RWPE1 (cell line): ENCODE measurements around the gene TIAM2.

Experiments used
- CTCF ChIA-PET: fragments of 350-600 bp; sonication (Branson Sonifier 250); formaldehyde crosslinking; extraction: SDS; loops from one replicate; lab custom pipeline; 2021; lab: Yijun Ruan, JAX
- POLR2A ChIA-PET: fragments of 400-600 bp; formaldehyde crosslinking; extraction: SDS; loops from one replicate; lab custom pipeline; 2020; ENCODE audit warnings: antibody characterized with exemption; ENCODE audit not compliant: low non-redundant PET; lab: Yijun Ruan, JAX
- DNase-seq: peaks from one replicate; pipeline ENCODE4 v3.0.0; 2012; ENCODE audit warnings: low spot score
- H3K27ac ChIP-seq: fragments of 450-650 bp; 2 replicates; pipeline ENCODE4 v1.5.1; 2017
- TF ChIP-seq, protein P1 (sequence below): fragments of 450-650 bp; conservative IDR thresholded peaks from 2 replicates; pipeline ENCODE4 v1.5.1; 2017; ENCODE audit warnings: low read depth, mild to moderate bottlenecking

The TIAM2 gene

DNA sequence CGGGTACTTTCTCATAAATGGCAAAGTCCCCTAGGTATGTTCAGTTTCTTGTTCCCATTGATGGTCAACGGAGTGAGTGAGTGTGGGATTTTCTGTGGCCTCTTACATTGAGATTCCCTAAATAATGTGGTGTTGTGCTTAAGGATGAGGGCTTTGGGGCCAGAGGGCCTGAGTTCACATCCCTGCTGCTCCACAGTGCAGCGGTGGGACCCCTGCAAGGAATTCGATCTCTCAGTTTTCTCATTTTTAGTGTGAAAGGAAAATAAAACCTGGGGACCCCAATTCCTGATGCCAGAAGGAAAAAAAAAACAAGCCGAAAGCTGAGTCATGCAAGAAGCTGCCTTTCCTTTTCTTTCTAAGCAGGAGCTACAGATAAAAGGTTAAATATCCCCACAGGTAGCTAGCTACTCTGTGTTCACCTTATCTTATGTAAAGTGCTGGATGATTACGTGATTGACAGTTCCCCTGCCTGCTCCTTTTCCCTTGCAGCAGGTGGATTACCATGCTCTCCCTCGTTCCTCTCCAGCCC, 148.5 kb downstream of the TIAM2 start:
- TF ChIP-seq, protein P1, sequence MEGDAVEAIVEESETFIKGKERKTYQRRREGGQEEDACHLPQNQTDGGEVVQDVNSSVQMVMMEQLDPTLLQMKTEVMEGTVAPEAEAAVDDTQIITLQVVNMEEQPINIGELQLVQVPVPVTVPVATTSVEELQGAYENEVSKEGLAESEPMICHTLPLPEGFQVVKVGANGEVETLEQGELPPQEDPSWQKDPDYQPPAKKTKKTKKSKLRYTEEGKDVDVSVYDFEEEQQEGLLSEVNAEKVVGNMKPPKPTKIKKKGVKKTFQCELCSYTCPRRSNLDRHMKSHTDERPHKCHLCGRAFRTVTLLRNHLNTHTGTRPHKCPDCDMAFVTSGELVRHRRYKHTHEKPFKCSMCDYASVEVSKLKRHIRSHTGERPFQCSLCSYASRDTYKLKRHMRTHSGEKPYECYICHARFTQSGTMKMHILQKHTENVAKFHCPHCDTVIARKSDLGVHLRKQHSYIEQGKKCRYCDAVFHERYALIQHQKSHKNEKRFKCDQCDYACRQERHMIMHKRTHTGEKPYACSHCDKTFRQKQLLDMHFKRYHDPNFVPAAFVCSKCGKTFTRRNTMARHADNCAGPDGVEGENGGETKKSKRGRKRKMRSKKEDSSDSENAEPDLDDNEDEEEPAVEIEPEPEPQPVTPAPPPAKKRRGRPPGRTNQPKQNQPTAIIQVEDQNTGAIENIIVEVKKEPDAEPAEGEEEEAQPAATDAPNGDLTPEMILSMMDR = no peak
- CTCF ChIA-PET = no interaction called here
- POLR2A ChIA-PET = no interaction called here
- no peak for DNase-seq
- H3K27ac ChIP-seq = no peak overlapping the region

DNA sequence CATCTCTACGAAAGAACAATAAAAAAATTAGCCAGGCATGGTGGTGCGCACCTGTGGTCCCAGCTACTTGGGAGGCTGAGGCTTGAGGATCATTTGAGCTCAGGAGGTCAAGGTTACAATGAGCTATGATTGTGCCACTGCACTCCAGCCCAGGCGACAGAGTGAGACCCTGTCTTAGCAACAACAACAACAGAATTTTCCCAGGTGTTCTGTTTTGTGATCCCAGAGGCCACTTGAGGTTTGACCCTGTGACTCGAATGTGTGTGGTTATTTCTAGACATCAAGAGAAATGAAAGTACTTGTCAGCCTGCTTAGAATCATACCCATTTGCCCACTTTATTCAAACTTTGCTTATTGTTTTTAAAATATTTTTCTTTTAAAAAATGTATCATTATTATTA, 151.1 kb downstream of the TIAM2 start:
- ChIA-PET CTCF (interaction anchor here (0.7 kb wide), 1 partner anchor 143 kb away, joined by 3 read pairs; no protein-coding TSS in a partner anchor), POLR2A (no interaction called here)
- no peak overlapping the region for H3K27ac ChIP-seq
- TF ChIP-seq, protein P1 = no peak
- DNase-seq = no peak

DNA sequence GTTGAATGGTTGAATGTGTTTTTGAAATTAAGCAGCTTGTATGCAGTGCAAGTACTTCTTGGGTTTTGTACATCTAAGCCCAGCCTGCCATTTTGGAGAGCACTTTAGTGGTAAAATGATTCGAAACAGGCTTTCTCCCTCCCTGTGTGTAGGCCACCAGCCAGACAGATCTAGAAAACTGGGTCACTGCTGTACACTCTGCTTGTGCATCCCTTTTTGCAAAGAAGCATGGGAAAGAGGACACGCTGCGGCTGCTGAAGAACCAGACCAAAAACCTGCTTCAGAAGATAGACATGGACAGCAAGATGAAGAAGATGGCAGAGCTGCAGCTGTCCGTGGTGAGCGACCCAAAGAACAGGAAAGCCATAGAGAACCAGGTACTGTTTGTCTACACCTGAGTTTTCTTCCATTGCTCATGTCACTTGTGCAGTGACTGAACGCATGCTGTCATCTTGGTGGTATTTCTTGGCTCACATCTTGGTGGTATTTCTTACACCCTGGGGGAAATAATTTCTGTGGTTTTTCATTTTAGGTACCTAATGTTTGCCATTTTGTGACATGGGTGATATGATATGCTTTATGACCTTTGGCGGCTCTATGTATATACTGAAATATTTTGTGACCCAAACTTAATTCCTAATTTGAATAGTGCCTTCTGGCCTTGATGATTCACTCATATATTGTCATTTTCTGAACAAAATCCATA, 153.0 kb downstream of the TIAM2 start:
- DNase-seq = no peak
- TF ChIP-seq, protein P1 = no peak
- ChIA-PET POLR2A (no interaction called here), CTCF (interaction anchor here (0.6 to 0.7 kb wide), 2 partner anchors 189 to 229 kb away, joined by 3 read pairs; no protein-coding TSS in a partner anchor)
- H3K27ac ChIP-seq = no peak overlapping the region

DNA sequence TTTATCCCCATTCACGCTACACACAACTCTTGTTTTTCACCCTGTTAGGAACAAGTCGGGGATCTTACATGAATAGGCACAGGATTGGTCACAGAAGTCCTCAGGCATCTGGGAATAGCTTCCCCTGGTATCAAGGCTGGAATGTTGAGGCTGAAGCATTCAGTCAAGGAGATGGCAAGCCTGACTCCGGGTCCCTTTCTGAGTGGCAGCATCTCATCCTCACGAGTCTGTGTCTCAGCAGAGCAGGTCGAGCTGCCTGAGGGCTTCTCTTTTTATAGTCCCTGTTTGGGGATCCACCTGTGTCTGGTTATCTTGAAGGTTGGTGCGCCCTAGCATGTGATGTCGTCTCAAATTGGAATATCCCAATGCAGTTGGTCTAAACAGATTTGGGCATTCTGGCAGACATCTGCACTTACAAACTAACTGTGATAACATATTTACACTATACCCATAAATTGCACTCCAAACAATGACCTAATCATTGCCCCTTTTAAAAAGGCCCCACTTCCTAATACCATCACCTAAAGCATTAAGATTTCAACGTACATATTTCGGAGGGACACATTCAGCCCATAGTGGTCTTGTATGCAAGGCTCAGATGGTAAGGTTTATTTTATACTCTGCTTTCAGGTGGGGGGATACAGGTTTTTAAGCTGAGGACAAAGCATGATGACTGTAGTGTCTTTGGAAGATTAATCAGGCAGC, 156.0 kb downstream of the TIAM2 start:
- TF ChIP-seq, protein P1 = no peak
- ChIA-PET POLR2A (no interaction called here), CTCF (no interaction called here)
- H3K27ac ChIP-seq = no peak overlapping the region
- no peak for DNase-seq

DNA sequence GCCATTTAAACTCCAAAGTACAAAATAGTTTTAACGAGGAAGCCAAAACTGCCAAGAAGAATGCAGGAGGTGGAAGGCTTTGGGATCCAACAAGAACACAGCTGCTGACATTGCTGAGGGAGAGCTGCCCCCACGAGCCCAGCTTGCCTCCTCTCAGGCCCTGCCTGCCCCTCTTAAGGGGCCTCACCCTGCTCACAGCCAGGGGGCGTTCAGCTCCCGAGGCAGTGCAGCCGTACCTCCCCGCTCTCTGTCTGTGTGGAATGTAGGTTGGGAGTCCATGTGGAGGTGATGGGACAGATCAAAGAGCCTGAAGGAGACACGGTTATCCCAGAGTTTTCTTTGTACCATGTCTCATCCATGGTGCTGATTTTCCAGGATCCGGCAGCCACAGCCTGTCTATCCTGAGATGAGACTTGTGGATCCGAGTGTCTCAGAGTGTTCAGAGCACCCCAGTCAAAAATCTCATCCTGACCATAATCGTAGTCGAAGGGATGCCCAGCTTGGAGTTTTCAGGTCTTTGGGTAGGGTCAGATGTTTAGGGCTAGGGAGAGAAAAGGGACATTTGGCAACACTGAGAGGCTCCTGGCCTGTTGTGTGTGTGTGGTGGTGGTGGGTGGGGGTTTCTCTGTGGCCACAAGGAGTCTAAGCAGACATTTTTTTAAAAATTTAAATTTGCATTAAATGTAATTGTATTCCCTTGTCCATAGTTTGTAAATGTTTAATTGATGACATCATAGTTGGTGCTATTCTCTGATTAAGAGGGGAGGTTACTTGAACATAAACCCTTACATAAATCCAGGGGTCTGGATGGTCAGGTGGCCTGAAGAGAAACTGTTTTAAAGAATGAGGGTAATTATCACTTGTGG, 157.3 kb downstream of the TIAM2 start:
- ChIA-PET CTCF (no interaction called here), POLR2A (no interaction called here)
- TF ChIP-seq, protein P1 = no peak
- no peak overlapping the region for H3K27ac ChIP-seq
- no peak for DNase-seq
